Fibroblast of lung (primary cell): ENCODE results near the gene ANKRD27.

Experiments used
- EZH2 ChIP-seq: IDR thresholded peaks from 2 replicates; pipeline ENCODE4 v1.5.1; 2012; ENCODE audit warnings: low read length, control low read depth, mild to moderate bottlenecking; ENCODE audit errors: missing control alignments
- TF ChIP-seq, protein P1 (sequence below), 2 donors: IDR thresholded peaks in 1 of 2; conservative IDR thresholded peaks in 1 of 2; 1 replicate in 1 of 2; 2 replicates in 1 of 2; pipeline ENCODE4 v1.5.1; 2011 to 2012; ENCODE audit warnings: low read length in 2 of 2, control low read depth in 1 of 2, inconsistent platforms in 1 of 2, low read depth in 1 of 2, mild to moderate bottlenecking in 1 of 2

DNA sequence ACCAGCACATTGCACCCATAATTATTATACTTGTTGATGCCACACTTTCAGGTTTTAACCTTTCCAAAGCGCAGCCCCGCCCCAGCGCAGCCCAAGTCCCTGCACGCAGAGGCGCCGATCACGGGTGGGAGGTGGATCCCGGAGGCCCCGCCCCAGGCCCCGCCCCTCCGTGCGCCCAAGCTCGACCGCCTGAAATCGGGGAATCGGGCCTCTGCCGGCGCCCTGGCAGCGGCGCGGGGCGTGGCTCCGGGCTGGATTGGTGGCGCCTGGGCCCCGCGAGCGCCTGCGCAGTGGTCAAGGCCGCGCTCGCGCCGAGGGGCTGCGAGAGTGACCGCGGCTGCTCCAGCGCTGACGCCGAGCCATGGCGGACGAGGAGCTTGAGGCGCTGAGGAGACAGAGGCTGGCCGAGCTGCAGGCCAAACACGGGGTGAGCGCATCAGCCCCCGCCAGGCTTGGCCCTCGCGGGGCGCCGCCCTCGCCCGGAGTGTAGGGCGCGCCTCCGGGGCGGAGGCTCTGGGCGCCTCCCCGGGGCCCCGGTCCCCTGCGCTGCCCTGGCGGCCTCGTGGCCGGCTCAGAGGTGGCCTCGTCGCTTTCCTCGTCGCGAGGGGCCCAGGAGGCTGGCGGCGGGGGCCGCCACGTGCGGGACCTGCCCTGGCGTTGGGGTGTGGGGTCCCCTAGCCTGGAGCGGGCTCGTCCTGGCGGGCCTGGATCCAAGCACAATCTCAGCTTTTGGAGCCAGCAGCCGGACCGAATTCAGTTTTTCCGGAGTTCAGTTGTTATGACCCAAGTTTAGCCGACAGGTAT is 93.9 kb downstream of the ANKRD27 start, which contains the start of gene PDCD5:
- TF ChIP-seq, protein P1, sequence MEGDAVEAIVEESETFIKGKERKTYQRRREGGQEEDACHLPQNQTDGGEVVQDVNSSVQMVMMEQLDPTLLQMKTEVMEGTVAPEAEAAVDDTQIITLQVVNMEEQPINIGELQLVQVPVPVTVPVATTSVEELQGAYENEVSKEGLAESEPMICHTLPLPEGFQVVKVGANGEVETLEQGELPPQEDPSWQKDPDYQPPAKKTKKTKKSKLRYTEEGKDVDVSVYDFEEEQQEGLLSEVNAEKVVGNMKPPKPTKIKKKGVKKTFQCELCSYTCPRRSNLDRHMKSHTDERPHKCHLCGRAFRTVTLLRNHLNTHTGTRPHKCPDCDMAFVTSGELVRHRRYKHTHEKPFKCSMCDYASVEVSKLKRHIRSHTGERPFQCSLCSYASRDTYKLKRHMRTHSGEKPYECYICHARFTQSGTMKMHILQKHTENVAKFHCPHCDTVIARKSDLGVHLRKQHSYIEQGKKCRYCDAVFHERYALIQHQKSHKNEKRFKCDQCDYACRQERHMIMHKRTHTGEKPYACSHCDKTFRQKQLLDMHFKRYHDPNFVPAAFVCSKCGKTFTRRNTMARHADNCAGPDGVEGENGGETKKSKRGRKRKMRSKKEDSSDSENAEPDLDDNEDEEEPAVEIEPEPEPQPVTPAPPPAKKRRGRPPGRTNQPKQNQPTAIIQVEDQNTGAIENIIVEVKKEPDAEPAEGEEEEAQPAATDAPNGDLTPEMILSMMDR (conservative IDR thresholded peaks at IDR 0.05 in 1 of 2, IDR thresholded peaks at IDR 0.05 in 1 of 2; ENCODE audit: low read depth in 1 of 2, low read length in 2 of 2), result no peak
- no peak for TF ChIP-seq EZH2
